Measurements from ENCODE around the gene ELOB.

The ELOB gene

GRCh38 chr16:2810651-2811050 is 33.6 kb upstream of the ELOB start:
- no peak for DNase-seq (ENCODE audit: low spot score)

- DNase-seq (ENCODE audit: low spot score), result no peak
Observed at GRCh38 chr16:2809149-2809760, 32.2 kb upstream of the ELOB start.

GRCh38 chr16:2808181-2808580 is 31.1 kb upstream of the ELOB start:
- no peak for DNase-seq (ENCODE audit: low spot score)

- DNase-seq (ENCODE audit: low spot score), result no peak
Observed at GRCh38 chr16:2806286-2806685, 29.2 kb upstream of the ELOB start.

- DNase-seq (ENCODE audit: low spot score), result no peak
Observed at GRCh38 chr16:2804728-2805127, 27.6 kb upstream of the ELOB start.

- no peak for DNase-seq (ENCODE audit: low spot score)
Observed at GRCh38 chr16:2803545-2804195, 26.6 kb upstream of the ELOB start.

- DNase-seq (ENCODE audit: low spot score), result no peak
Observed at GRCh38 chr16:2799859-2800226, 22.8 kb upstream of the ELOB start.

GRCh38 chr16:2799205-2799858 is 22.3 kb upstream of the ELOB start:
- DNase-seq (ENCODE audit: low spot score), result no peak

- DNase-seq (ENCODE audit: low spot score), result no peak
Observed at GRCh38 chr16:2798723-2799204, 21.7 kb upstream of the ELOB start.

GRCh38 chr16:2795395-2796143 is 18.5 kb upstream of the ELOB start:
- no peak for DNase-seq (ENCODE audit: low spot score)

GRCh38 chr16:2792940-2793339 is 15.9 kb upstream of the ELOB start:
- DNase-seq (ENCODE audit: low spot score), result no peak

GRCh38 chr16:2791174-2791573 is 14.1 kb upstream of the ELOB start:
- no peak for DNase-seq (ENCODE audit: low spot score)

GRCh38 chr16:2790631-2791030 is 13.6 kb upstream of the ELOB start:
- DNase-seq (ENCODE audit: low spot score), result no peak

GRCh38 chr16:2787961-2788360 is 10.9 kb upstream of the ELOB start:
- no peak for DNase-seq (ENCODE audit: low spot score)

- no peak for DNase-seq (ENCODE audit: low spot score)
Observed at GRCh38 chr16:2787406-2787805, 10.3 kb upstream of the ELOB start, which contains the start of gene PRSS33. TSS of gene PRSS33 (minus strand) at chr16:2787560. CDS start at chr16:2786547, 1,013 bp downstream.

GRCh38 chr16:2786826-2787151 is 9.7 kb upstream of the ELOB start:
- DNase-seq (ENCODE audit: low spot score), result no peak

- no peak for DNase-seq (ENCODE audit: low spot score)
Observed at GRCh38 chr16:2786061-2786825, 9.2 kb upstream of the ELOB start.

- no peak for DNase-seq (ENCODE audit: low spot score)
Observed at GRCh38 chr16:2785101-2785991, 8.3 kb upstream of the ELOB start.

GRCh38 chr16:2784358-2785100 is 7.4 kb upstream of the ELOB start:
- no peak for DNase-seq (ENCODE audit: low spot score)
